ENCODE results near the gene ANKRD2. TPM values are rescaled to one million over a fixed set of nuclear protein-coding genes. Genes with fewer than 3 reads are reported as not detected.
"Not testable (repeated sequence)": the region's sequence is repeated elsewhere in the genome, so short reads cannot be mapped to it uniquely, and the experiment has no call there.

ANKRD2 gene
- total RNA-seq, 1 donor from 2014 or later = not detected

DNA sequence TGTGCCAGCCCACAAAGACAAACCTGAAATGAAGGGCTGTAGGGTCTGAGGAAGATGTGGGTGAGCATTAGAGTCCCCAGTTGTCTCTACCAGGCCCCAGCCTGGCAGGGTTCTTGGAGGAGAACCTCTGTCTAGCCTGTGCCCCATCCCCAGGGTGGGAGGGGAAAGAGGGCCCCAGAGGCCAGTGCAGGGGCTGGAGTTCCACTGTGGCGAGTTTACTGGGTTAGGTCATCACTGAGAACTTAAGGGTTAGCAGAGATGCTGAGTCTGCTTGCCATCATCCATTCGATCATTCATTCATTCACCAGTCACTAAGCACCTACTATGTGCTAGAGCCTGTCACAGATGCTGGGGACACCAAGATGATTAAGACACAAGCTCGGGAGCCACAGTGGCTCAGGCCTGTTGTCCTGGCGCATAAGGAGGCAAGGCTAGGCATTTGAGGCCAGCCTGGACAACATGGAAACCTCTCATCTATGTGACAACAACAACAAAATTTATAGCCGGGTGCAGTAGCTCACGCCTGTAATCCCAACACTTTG, 2.6 kb downstream of the ANKRD2 start:
- ChIA-PET POLR2A (no interaction called here), CTCF (interaction anchor here (1.5 kb wide), 1 partner anchor 156 kb away, joined by 3 read pairs; no protein-coding TSS in a partner anchor)
- H3K4me1 Mint-ChIP-seq = no peaks in the 10 kb centered on the region
- H3K9me3 Mint-ChIP-seq = no peaks in the 10 kb centered on the region
- TF ChIP-seq, protein P1, sequence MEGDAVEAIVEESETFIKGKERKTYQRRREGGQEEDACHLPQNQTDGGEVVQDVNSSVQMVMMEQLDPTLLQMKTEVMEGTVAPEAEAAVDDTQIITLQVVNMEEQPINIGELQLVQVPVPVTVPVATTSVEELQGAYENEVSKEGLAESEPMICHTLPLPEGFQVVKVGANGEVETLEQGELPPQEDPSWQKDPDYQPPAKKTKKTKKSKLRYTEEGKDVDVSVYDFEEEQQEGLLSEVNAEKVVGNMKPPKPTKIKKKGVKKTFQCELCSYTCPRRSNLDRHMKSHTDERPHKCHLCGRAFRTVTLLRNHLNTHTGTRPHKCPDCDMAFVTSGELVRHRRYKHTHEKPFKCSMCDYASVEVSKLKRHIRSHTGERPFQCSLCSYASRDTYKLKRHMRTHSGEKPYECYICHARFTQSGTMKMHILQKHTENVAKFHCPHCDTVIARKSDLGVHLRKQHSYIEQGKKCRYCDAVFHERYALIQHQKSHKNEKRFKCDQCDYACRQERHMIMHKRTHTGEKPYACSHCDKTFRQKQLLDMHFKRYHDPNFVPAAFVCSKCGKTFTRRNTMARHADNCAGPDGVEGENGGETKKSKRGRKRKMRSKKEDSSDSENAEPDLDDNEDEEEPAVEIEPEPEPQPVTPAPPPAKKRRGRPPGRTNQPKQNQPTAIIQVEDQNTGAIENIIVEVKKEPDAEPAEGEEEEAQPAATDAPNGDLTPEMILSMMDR (IDR thresholded peaks at IDR 0.05) = no peak
- intact Hi-C loops (cut with micrococcal nuclease) = no loop called here
- no peaks in the 10 kb centered on the region for H3K36me3 Mint-ChIP-seq (ENCODE audit: low read depth)
- no peak overlapping the region for H3K4me3 Mint-ChIP-seq
- DNase-seq (no peak), ATAC-seq (ENCODE audit: low read depth) (no peak)
- no peak overlapping the region for H3K27ac Mint-ChIP-seq
- peaks cover 4% of the 10 kb centered on the region for H3K27me3 Mint-ChIP-seq

DNA sequence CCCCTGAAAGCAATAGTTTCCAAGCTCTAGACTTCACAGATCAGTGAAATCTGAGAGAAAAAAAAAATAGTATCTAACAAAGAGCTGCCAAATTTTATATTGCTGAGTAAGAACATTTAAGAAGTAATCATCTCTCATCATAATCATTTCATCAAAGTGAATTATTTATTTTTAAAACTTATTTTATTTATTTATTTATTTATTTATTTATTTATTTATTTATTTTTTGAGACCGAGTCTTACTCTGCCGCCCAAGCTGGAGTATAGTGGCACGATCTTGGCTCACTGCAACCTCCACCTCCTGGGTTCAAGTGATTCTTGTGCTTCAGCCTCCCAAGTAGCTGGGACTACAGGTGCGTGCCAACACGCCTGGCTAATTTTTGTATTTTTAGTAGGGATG, 3.9 kb downstream of the ANKRD2 start:
- H3K27me3 Mint-ChIP-seq; CTCF ChIA-PET; ATAC-seq (ENCODE audit: low read depth); H3K4me3 Mint-ChIP-seq; H3K9me3 Mint-ChIP-seq; H3K36me3 Mint-ChIP-seq (ENCODE audit: low read depth); POLR2A ChIA-PET; intact Hi-C loops (cut with micrococcal nuclease); DNase-seq; H3K27ac Mint-ChIP-seq; H3K4me1 Mint-ChIP-seq: not testable (repeated sequence)

DNA sequence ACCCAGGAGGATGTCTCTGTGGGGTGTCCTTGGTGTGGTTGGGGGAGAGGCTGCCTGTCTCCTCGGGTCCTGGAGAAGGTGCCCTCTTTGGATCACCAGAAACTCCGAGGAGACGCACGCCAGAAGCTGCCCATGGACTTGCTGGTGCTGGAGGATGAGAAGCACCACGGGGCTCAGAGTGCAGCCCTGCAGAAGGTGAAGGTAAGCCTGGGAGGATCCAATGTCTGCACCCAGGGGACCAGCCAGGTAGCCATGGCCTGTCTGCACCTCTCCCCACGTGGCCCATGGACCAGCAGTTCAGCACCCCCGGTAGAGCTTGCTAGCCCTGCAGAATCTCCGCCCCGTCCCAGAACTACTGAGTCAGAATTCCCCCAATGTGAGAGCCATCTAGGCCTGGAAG, 5.1 kb downstream of the ANKRD2 start:
- Mint-ChIP-seq H3K27ac (no peak overlapping the region), H3K4me1 (no peaks in the 10 kb centered on the region), H3K27me3 (peaks cover 4% of the 10 kb centered on the region), H3K4me3 (no peak overlapping the region), H3K36me3 (ENCODE audit: low read depth) (no peaks in the 10 kb centered on the region), H3K9me3 (no peaks in the 10 kb centered on the region)
- CTCF ChIA-PET = no interaction called here
- POLR2A ChIA-PET = no interaction called here
- TF ChIP-seq, protein P1 (IDR thresholded peaks at IDR 0.05) = no peak
- ATAC-seq (ENCODE audit: low read depth) (no peak), DNase-seq (no peak)
- intact Hi-C loops (cut with micrococcal nuclease) = no loop called here

DNA sequence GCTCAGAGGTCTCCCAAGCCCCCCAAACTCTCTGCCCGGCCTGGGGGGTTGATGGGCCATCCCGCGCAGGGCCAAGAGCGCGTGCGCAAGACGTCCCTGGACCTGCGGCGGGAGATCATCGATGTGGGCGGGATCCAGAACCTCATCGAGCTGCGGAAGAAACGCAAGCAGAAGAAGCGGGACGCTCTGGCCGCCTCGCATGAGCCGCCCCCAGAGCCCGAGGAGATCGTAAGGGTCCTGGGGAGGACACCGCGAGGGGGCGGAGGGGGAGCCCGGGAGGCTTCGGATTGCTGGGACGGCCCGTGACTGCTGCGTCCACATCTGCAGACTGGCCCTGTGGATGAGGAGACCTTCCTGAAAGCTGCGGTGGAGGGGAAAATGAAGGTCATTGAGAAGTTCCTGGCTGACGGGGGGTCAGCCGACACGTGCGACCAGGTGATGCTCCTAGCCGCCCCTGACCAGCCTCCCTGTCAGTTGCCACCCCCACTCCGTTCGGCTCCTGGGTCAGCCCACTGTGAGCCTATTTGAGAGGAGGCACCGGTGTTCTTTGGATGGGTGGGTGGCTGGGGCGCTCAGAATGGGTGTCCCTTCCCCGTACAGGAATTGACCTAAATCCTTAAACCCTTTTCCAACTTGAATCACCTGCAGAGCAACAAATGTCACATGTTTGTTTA, 5.7 kb downstream of the ANKRD2 start:
- Mint-ChIP-seq H3K4me1 (no peaks in the 10 kb centered on the region), H3K36me3 (ENCODE audit: low read depth) (no peaks in the 10 kb centered on the region), H3K9me3 (no peaks in the 10 kb centered on the region), H3K27ac (no peak overlapping the region), H3K4me3 (no peak overlapping the region), H3K27me3 (peaks cover 4% of the 10 kb centered on the region)
- CTCF ChIA-PET = no interaction called here
- intact Hi-C loops (cut with micrococcal nuclease) = no loop called here
- POLR2A ChIA-PET = no interaction called here
- TF ChIP-seq, protein P1 (IDR thresholded peaks at IDR 0.05) = no peak
- DNase-seq (no peak), ATAC-seq (ENCODE audit: low read depth) (no peak)

DNA sequence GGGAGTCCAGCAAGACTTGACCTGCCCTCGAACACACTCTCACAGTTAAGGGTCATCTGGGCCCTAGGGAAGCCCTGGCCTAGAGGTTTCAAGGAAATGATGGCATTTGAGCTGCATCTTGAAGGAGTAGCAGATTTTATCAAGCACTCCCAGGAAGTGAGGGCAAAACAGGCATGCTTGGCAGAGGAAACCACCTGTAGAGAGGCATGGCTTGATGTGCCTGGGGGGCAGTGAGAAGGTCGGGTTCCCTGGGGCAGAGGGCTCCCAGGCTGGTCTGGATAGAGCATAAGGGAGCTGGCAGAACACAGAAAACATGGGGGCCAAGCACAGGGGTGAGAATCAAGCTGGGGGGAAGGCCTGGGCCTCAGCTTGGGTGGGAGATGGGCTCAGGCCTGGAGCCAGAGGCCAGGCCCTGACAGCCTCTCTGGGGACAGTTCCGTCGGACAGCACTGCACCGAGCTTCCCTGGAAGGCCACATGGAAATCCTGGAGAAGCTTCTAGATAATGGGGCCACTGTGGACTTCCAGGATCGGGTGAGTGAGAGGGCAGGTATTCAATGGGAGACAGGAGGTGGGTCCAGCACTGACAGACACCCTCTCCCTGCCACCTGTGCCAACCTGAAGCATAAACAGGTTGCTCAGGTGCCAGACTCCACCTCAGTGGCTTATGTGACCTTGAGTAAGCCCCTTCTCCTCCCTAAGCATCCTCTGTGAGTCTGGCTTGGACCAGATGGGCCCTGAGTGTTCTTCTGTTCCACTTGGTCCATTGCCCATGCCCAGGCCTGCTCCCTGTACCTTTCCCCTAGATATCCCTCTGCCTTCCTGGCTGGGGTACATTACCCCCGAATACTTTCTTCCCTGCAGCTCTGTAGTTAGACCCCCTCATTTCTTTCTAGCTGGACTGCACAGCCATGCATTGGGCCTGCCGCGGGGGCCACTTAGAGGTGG, 8.1 kb downstream of the ANKRD2 start:
- Mint-ChIP-seq H3K27ac (no peak overlapping the region), H3K27me3 (no peaks in the 10 kb centered on the region), H3K9me3 (no peaks in the 10 kb centered on the region), H3K36me3 (ENCODE audit: low read depth) (no peaks in the 10 kb centered on the region), H3K4me1 (no peaks in the 10 kb centered on the region), H3K4me3 (no peak overlapping the region)
- CTCF ChIA-PET = no interaction called here
- DNase-seq = no peak
- POLR2A ChIA-PET = no interaction called here
- intact Hi-C loops (cut with micrococcal nuclease) = no loop called here
- TF ChIP-seq, protein P1 (IDR thresholded peaks at IDR 0.05) = no peak
- ATAC-seq (ENCODE audit: low read depth) = no peak
